ENCODE results near the gene GCNT2.

GCNT2 gene

GRCh38 chr6:10582774-10583508 is 61.8 kb downstream of the GCNT2 start:
- no peaks in the 10 kb centered on the region for H3K36me3 ChIP-seq
- H3K9me3 ChIP-seq: no peaks in the 10 kb centered on the region
- no peak overlapping the region for H3K4me3 ChIP-seq (ENCODE audit: low read depth, low read length)
- TF ChIP-seq CTCF (IDR thresholded peaks at IDR 0.05; ENCODE audit: low read depth, low read length): no peak
- H3K27me3 ChIP-seq: no peaks in the 10 kb centered on the region
- no peaks in the 10 kb centered on the region for H3K4me1 ChIP-seq
- no peak for DNase-seq

- DNase-seq: no peak
- no peaks in the 10 kb centered on the region for H3K27me3 ChIP-seq
- no peak overlapping the region for H3K4me3 ChIP-seq (ENCODE audit: low read depth, low read length)
- H3K4me1 ChIP-seq: no peaks in the 10 kb centered on the region
- no peaks in the 10 kb centered on the region for H3K36me3 ChIP-seq
- H3K9me3 ChIP-seq: no peaks in the 10 kb centered on the region
- TF ChIP-seq CTCF (IDR thresholded peaks at IDR 0.05; ENCODE audit: low read depth, low read length): no peak
Measured at GRCh38 chr6:10583509-10583901, 62.4 kb downstream of the GCNT2 start.

GRCh38 chr6:10584607-10585006 is 63.5 kb downstream of the GCNT2 start:
- TF ChIP-seq CTCF (IDR thresholded peaks at IDR 0.05; ENCODE audit: low read depth, low read length): no peak
- Histone ChIP-seq H3K27me3 (no peaks in the 10 kb centered on the region), H3K4me1 (no peaks in the 10 kb centered on the region), H3K36me3 (no peaks in the 10 kb centered on the region), H3K4me3 (ENCODE audit: low read depth, low read length) (no peak overlapping the region), H3K9me3 (no peaks in the 10 kb centered on the region)
- no peak for DNase-seq

GRCh38 chr6:10585209-10585845 is 64.2 kb downstream of the GCNT2 start:
- Histone ChIP-seq H3K4me3 (ENCODE audit: low read depth, low read length) (no peak overlapping the region), H3K4me1 (no peaks in the 10 kb centered on the region), H3K27me3 (no peaks in the 10 kb centered on the region), H3K36me3 (no peaks in the 10 kb centered on the region), H3K9me3 (no peaks in the 10 kb centered on the region)
- no peak for DNase-seq
- TF ChIP-seq CTCF (IDR thresholded peaks at IDR 0.05; ENCODE audit: low read depth, low read length): no peak

- TF ChIP-seq CTCF (IDR thresholded peaks at IDR 0.05; ENCODE audit: low read depth, low read length): no peak
- no peaks in the 10 kb centered on the region for H3K36me3 ChIP-seq
- no peak for DNase-seq
- H3K4me1 ChIP-seq: no peaks in the 10 kb centered on the region
- no peaks in the 10 kb centered on the region for H3K9me3 ChIP-seq
- H3K27me3 ChIP-seq: no peaks in the 10 kb centered on the region
- no peak overlapping the region for H3K4me3 ChIP-seq (ENCODE audit: low read depth, low read length)
Measured at GRCh38 chr6:10586302-10586701, 65.2 kb downstream of the GCNT2 start.
